Testis (tissue), 3 donors: ENCODE measurements around the gene EHBP1L1. TPM values are rescaled to one million over a fixed set of nuclear protein-coding genes. Genes with fewer than 3 reads are reported as not detected.

Experiments
- DNase-seq: peaks from one replicate; pipeline ENCODE4 v3.0.0-alpha.2; 2019
- H3K27ac ChIP-seq, 2 donors: fragments of 200-600 bp; sonication (generic); one replicate each; pipeline ENCODE4 v1.5.1; 2019
- H3K27me3 ChIP-seq: fragments of 200-600 bp; sonication (generic); one replicate; pipeline ENCODE4 v1.5.1; 2019
- H3K36me3 ChIP-seq: fragments of 200-600 bp; sonication (generic); one replicate; pipeline ENCODE4 v1.5.1; 2017; ENCODE audit warnings: low read depth; ENCODE audit errors: missing control alignments
- H3K4me1 ChIP-seq: fragments of 200-600 bp; sonication (generic); one replicate; pipeline ENCODE4 v1.5.1; 2019
- H3K4me3 ChIP-seq, 2 donors: fragments of 200-600 bp; sonication (generic); one replicate each; pipeline ENCODE4 v1.5.1; 2017 to 2019
- H3K9me3 ChIP-seq: fragments of 200-600 bp; sonication (generic); one replicate; pipeline ENCODE4 v1.5.1; 2017
- POLR2A ChIP-seq: fragments of 450-650 bp; IDR thresholded peaks from one replicate; pipeline ENCODE4 v1.6.1; 2017; ENCODE audit warnings: antibody characterized with exemption, mild to moderate bottlenecking, moderate library complexity
- WGBS, 2 donors: methylation state at CpG; one replicate each; pipeline ENCODE4 v1.1.5; 2018; 5-methylcytosine and 5-hydroxymethylcytosine counted together
- intact Hi-C: fragments of 100-400 bp; cut with DNase I; formaldehyde crosslinking; loops from one replicate; pipeline ENCODE4 v1.15.1; 2023; ENCODE audit warnings: low total_unique reads
- polyA plus RNA-seq: library from polyadenylated mRNA; stranded (reverse); fragments of 350-450 nt; fragmentation: Illumina TruSeq; extraction: RNeasy Lipid Tissue Mini Kit (QIAGEN cat#74804); gene quantifications from one replicate; pipeline ENCODE4 v1.2.3, GENCODE V29; 2014; ENCODE audit warnings: low read depth, low replicate concordance; ENCODE audit not compliant: insufficient read depth
- total RNA-seq, 2 donors: library from RNA; depleted of rRNA; stranded (reverse); fragments of >200 nt; gene quantifications; one replicate each; pipeline ENCODE4 v1.2.3, GENCODE V29; 2016
- TF ChIP-seq, protein P1 (sequence below), 3 experiments: fragments of 450-650 bp in 2 of 3; fragments of 200-600 bp in 1 of 3; sonication (generic) in 1 of 3; IDR thresholded peaks; one replicate each; pipeline ENCODE4 v1.5.1; 2016 to 2019; ENCODE audit warnings: antibody characterized with exemption in 3 of 3, mild to moderate bottlenecking in 2 of 3, moderate library complexity in 1 of 3

EHBP1L1 gene
- total and polyA plus RNA-seq, 3 donors from 2014 or later, result 20.5 to 66.8 (median 51.0) TPM

DNA sequence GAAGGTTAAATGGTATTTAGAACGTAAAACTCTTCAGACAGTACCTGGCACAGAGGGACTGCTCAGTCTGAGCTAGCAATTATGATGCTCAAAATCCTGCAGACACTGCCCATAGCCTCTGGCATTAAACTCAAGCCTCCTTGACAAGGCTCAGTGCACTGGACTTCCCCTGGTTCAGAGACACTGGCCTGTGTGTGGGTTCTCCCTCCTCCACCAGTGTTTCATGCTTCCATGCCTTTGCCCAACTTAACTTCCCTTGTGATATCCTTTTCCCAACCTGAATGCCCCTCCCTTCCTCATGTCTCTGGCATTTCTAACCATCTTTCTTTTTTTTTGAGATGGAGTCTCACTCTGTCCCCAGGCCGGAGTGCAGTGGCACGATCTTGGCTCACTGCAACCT is 26.8 kb upstream of the EHBP1L1 start:
- no peaks in the 10 kb centered on the region for H3K27me3 ChIP-seq

DNA sequence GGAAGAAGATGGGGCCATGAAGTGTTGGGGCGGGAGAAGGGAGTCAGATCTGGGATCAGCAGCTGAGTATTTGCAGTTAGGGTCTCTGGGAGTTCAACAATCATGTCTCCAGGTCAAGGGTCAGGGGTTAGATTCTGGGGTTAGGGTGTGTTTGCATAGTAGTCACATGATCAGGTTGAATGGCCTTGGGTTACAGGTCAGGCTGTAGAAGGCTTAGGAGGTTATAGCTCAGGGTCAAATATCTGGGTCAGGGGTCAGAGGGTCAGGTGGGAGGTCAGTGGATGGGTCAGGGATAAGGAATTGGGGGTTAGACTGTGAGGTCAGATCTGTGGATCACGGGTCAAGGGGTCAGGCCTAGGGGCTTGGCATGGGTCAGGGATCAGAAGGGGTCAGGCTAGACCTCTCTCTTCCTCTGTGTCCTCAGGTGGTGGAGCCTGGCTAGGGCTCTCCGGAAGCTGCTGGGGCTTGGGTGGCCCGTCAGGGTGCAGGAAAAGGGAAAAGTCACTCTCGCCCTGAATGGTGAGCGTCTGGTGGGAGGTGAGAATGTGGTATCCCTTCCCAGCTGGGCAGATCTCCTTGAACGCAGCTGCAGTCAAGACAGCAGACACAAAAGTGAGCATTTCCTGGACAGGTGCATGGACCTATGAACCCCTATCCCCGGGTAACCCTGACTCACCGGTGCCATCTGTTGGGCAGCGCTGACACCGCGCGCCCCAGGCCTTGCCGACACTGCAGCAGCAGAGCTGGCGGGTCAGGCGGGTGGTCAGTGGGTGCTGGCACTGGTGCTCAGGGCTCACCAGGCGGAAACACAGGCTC is 24.1 kb upstream of the EHBP1L1 start:
- Histone ChIP-seq H3K4me1 (peaks cover 16% of the 10 kb centered on the region), H3K4me3 (no peak overlapping the region), H3K9me3 (no peaks in the 10 kb centered on the region), H3K27me3 (no peaks in the 10 kb centered on the region), H3K27ac (no peak overlapping the region), H3K36me3 (no peaks in the 10 kb centered on the region)
- 65 to 80% methylated on average over 8 to 17 of the region's 17 CpGs for WGBS, 2 donors
- no peak for TF ChIP-seq POLR2A
- TF ChIP-seq, protein P1, sequence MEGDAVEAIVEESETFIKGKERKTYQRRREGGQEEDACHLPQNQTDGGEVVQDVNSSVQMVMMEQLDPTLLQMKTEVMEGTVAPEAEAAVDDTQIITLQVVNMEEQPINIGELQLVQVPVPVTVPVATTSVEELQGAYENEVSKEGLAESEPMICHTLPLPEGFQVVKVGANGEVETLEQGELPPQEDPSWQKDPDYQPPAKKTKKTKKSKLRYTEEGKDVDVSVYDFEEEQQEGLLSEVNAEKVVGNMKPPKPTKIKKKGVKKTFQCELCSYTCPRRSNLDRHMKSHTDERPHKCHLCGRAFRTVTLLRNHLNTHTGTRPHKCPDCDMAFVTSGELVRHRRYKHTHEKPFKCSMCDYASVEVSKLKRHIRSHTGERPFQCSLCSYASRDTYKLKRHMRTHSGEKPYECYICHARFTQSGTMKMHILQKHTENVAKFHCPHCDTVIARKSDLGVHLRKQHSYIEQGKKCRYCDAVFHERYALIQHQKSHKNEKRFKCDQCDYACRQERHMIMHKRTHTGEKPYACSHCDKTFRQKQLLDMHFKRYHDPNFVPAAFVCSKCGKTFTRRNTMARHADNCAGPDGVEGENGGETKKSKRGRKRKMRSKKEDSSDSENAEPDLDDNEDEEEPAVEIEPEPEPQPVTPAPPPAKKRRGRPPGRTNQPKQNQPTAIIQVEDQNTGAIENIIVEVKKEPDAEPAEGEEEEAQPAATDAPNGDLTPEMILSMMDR (IDR thresholded peaks at IDR 0.05), result peak in 1 of 3 experiments; percentile 46
- intact Hi-C loops, result no loop called here
- peak; percentile 72 for DNase-seq

More for the DNA sequence above, 26.8 kb upstream of the EHBP1L1 start:
- 91 to 92% methylated on average over 3 of the region's 3 CpGs for WGBS, 2 donors
- H3K4me1 ChIP-seq, result no peaks in the 10 kb centered on the region
- H3K9me3 ChIP-seq, result no peaks in the 10 kb centered on the region
- TF ChIP-seq POLR2A, result no peak
- TF ChIP-seq, protein P1 (IDR thresholded peaks at IDR 0.05), result no peak
- intact Hi-C loops, result no loop called here
- H3K27ac ChIP-seq, result no peak overlapping the region
- no peak overlapping the region for H3K4me3 ChIP-seq
- no peaks in the 10 kb centered on the region for H3K36me3 ChIP-seq
- DNase-seq, result no peak

DNA sequence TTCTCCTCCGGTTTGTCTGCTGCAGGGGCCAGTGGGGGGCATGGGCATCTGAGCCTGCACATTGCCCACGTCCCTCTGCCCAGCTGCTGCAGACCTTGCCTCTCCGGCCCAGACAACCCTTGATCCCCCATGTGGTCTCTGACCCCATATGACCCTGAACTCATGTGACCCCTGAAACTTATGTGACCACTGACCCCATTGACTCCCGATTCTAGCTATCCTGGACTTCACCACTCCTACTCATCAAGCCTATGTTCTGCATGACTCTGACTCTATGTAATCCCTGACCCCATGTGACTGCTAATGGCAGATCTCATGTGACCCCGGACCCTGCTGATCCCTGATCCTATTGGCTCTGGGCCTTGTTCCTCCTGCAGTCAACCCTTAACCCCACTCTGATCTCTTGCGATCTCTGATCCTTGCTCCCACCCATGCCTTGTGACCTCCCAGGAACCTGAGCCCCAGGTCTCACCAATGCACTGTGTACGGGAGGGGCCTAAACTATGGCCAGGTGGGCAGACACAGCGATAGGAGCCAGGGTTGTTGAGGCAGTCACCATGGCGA is 23.4 kb upstream of the EHBP1L1 start:
- Histone ChIP-seq H3K27ac (no peak overlapping the region), H3K9me3 (no peaks in the 10 kb centered on the region), H3K27me3 (no peaks in the 10 kb centered on the region), H3K4me1 (peaks cover 16% of the 10 kb centered on the region), H3K36me3 (no peaks in the 10 kb centered on the region), H3K4me3 (no peak overlapping the region)
- no peak for DNase-seq
- 87 to 89% methylated on average over 6 to 9 of the region's 9 CpGs for WGBS, 2 donors
- no peak for TF ChIP-seq POLR2A
- TF ChIP-seq, protein P1 (IDR thresholded peaks at IDR 0.05), result peak in 1 of 3 experiments; percentile 3
- intact Hi-C loops, result no loop called here

DNA sequence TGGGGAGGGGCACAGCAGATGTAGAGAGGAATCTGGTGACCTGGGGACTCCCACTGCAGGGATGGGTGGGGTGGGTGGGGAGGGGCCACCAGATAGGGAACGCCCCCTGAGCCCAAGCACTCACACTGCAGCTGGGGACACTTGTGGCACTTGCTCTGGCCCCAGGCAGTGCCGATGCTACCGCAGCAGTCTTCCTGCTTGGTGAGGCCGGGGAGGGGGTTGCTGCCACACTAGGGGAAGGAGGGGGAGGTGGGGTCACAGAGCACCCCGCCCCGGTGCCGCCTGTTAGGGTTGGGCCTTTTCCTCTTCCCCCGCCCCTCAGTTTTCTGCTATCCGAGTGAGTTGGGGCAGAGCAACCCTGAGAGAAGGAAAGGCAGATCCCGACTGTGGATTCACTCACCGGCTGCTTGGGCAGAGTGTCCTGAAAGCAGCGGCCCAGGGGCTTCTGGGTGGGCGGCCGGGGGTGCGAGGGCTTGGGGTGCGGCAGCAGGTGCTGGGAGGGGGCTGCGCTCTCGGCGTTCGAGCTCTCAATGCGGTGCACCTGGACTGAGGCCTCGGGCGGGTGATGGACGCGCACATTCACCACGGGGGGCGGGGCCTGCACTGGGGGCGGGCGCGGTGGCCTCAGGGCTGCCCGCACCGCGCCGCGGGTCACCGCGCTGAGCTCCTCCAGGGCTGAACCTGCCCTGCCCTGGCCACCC is 22.4 kb upstream of the EHBP1L1 start:
- Histone ChIP-seq H3K9me3 (no peaks in the 10 kb centered on the region), H3K27ac (no peak overlapping the region), H3K36me3 (no peaks in the 10 kb centered on the region), H3K4me1 (peaks cover 16% of the 10 kb centered on the region), H3K27me3 (no peaks in the 10 kb centered on the region), H3K4me3 (no peak overlapping the region)
- no peak for DNase-seq
- intact Hi-C loops, result no loop called here
- TF ChIP-seq POLR2A, result no peak
- TF ChIP-seq, protein P1 (IDR thresholded peaks at IDR 0.05), result no peak
- 60 to 70% methylated on average over 14 to 36 of the region's 37 CpGs for WGBS, 2 donors
